22Rv1 (cell line): ENCODE measurements around the gene TTN.

Experiments used
- ZFX ChIP-seq: fragments of 450-650 bp; IDR thresholded peaks from 2 replicates; pipeline ENCODE4 v1.6.1; 2017; ENCODE audit warnings: antibody characterized with exemption, borderline replicate concordance
- TF ChIP-seq, protein P1 (sequence below): fragments of 450-650 bp; IDR thresholded peaks from 2 replicates; pipeline ENCODE4 v1.5.1; 2017; ENCODE audit warnings: mild to moderate bottlenecking

DNA sequence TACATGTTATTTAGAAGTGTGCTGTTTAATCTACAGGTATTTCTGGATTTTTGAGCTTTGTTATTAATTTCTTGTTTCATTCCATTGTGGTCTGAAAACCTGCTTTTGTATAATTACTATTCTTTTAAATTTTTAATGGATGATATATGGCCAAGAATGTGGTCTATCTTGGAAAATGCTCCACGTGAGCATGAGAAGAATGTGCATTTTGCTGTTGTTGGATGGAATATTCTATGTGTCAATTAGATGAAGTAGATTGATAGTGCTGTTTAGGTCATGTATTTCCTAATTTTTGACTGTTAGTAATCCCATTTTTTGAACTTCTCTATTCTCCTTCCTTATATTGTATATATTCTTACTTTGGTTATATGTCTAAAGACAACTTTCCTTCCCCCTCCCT lies 19.9 kb upstream of the TTN start:
- TF ChIP-seq, protein P1, sequence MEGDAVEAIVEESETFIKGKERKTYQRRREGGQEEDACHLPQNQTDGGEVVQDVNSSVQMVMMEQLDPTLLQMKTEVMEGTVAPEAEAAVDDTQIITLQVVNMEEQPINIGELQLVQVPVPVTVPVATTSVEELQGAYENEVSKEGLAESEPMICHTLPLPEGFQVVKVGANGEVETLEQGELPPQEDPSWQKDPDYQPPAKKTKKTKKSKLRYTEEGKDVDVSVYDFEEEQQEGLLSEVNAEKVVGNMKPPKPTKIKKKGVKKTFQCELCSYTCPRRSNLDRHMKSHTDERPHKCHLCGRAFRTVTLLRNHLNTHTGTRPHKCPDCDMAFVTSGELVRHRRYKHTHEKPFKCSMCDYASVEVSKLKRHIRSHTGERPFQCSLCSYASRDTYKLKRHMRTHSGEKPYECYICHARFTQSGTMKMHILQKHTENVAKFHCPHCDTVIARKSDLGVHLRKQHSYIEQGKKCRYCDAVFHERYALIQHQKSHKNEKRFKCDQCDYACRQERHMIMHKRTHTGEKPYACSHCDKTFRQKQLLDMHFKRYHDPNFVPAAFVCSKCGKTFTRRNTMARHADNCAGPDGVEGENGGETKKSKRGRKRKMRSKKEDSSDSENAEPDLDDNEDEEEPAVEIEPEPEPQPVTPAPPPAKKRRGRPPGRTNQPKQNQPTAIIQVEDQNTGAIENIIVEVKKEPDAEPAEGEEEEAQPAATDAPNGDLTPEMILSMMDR: no peak
- TF ChIP-seq ZFX: no peak
